ENCODE measurements around the gene EHMT1.
"Not testable (repeated sequence)": the region's sequence is repeated elsewhere in the genome, so short reads cannot be mapped to it uniquely, and the experiment has no call there.

EHMT1 gene

GRCh38 chr9:137709411-137710101 lies 90.8 kb downstream of the EHMT1 start:
- no peak overlapping the region for H3K27ac Mint-ChIP-seq
- no peaks in the 10 kb centered on the region for H3K9me3 Mint-ChIP-seq
- ATAC-seq (replicated peaks) (no peak), DNase-seq (no peak)
- no peak overlapping the region for H3K4me3 Mint-ChIP-seq
- H3K4me1 Mint-ChIP-seq (ENCODE audit: low read depth in 2 of 2), result peaks cover 42 to 46% of the 10 kb centered on the region in 2 donors
- no peaks in the 10 kb centered on the region for H3K27me3 Mint-ChIP-seq
- H3K36me3 Mint-ChIP-seq (ENCODE audit: insufficient read depth), result peaks cover 8% of the 10 kb centered on the region

- Mint-ChIP-seq H3K27ac (peak overlapping the region in 1 of 2 donors; percentile 12), H3K36me3 (ENCODE audit: insufficient read depth) (peaks cover 16% of the 10 kb centered on the region), H3K4me3 (no peak overlapping the region), H3K9me3 (peaks cover 0 to 3% of the 10 kb centered on the region in 2 donors), H3K4me1 (ENCODE audit: low read depth in 2 of 2) (peaks cover 41 to 43% of the 10 kb centered on the region in 2 donors), H3K27me3 (no peaks in the 10 kb centered on the region)
- DNase-seq, result no peak
- ATAC-seq (replicated peaks), result no peak
Observed at GRCh38 chr9:137710704-137711103, 91.9 kb downstream of the EHMT1 start.

- no peak for DNase-seq
- H3K4me1 Mint-ChIP-seq (ENCODE audit: low read depth in 2 of 2), result peaks cover 42 to 44% of the 10 kb centered on the region in 2 donors
- peaks cover 2 to 13% of the 10 kb centered on the region in 2 donors for H3K9me3 Mint-ChIP-seq
- ATAC-seq (replicated peaks), result no peak
- no peak overlapping the region for H3K4me3 Mint-ChIP-seq
- H3K27ac Mint-ChIP-seq, result peak overlapping the region in 1 of 2 donors; percentile 12
- H3K36me3 Mint-ChIP-seq (ENCODE audit: insufficient read depth), result peaks cover 24% of the 10 kb centered on the region
- H3K27me3 Mint-ChIP-seq, result no peaks in the 10 kb centered on the region
Observed at GRCh38 chr9:137711678-137712105, 92.9 kb downstream of the EHMT1 start.

GRCh38 chr9:137715321-137715720 lies 96.5 kb downstream of the EHMT1 start:
- Mint-ChIP-seq H3K4me1 (ENCODE audit: low read depth in 2 of 2) (peaks cover 23 to 30% of the 10 kb centered on the region in 2 donors), H3K27ac (peak overlapping the region; percentile 90 to 95), H3K36me3 (ENCODE audit: insufficient read depth) (peaks cover 54% of the 10 kb centered on the region), H3K4me3 (peak overlapping the region; percentile 58 to 63), H3K27me3 (no peaks in the 10 kb centered on the region), H3K9me3 (peaks cover 2 to 14% of the 10 kb centered on the region in 2 donors)
- ATAC-seq (replicated peaks) (peak; percentile 27), DNase-seq (no peak)

- Mint-ChIP-seq H3K36me3 (ENCODE audit: insufficient read depth) (peaks cover 58% of the 10 kb centered on the region), H3K4me1 (ENCODE audit: low read depth in 2 of 2) (peaks cover 23 to 30% of the 10 kb centered on the region in 2 donors), H3K4me3 (peak overlapping the region; percentile 58 to 63), H3K27ac (peak overlapping the region; percentile 90 to 95), H3K9me3 (peaks cover 2 to 14% of the 10 kb centered on the region in 2 donors)
- H3K27me3 Mint-ChIP-seq, result not testable (repeated sequence)
- ATAC-seq (replicated peaks) (peak; percentile 76), DNase-seq (peak in 2 of 3 experiments; percentile 12 to 23)
Observed at GRCh38 chr9:137715866-137716693, 97.3 kb downstream of the EHMT1 start.

- H3K4me3 Mint-ChIP-seq, result peak overlapping the region; percentile 33 to 54
- peaks cover 59% of the 10 kb centered on the region for H3K36me3 Mint-ChIP-seq (ENCODE audit: insufficient read depth)
- peaks cover 4 to 14% of the 10 kb centered on the region in 2 donors for H3K9me3 Mint-ChIP-seq
- H3K4me1 Mint-ChIP-seq (ENCODE audit: low read depth in 2 of 2), result peaks cover 25 to 30% of the 10 kb centered on the region in 2 donors
- ATAC-seq (replicated peaks), result no peak
- DNase-seq, result no peak
- peak overlapping the region; percentile 90 to 95 for H3K27ac Mint-ChIP-seq
- no peaks in the 10 kb centered on the region for H3K27me3 Mint-ChIP-seq
Observed at GRCh38 chr9:137716694-137717287, 98.0 kb downstream of the EHMT1 start.

GRCh38 chr9:137717776-137718327 lies 99.0 kb downstream of the EHMT1 start:
- Mint-ChIP-seq H3K27me3 (no peaks in the 10 kb centered on the region), H3K4me1 (ENCODE audit: low read depth in 2 of 2) (peaks cover 31 to 35% of the 10 kb centered on the region in 2 donors), H3K4me3 (no peak overlapping the region), H3K27ac (peak overlapping the region; percentile 41 to 90), H3K36me3 (ENCODE audit: insufficient read depth) (peaks cover 69% of the 10 kb centered on the region), H3K9me3 (peaks cover 4 to 14% of the 10 kb centered on the region in 2 donors)
- no peak for DNase-seq
- no peak for ATAC-seq (replicated peaks)

GRCh38 chr9:137719194-137719593 lies 100.4 kb downstream of the EHMT1 start:
- peak overlapping the region; percentile 29 to 72 for H3K27ac Mint-ChIP-seq
- peaks cover 38 to 44% of the 10 kb centered on the region in 2 donors for H3K4me1 Mint-ChIP-seq (ENCODE audit: low read depth in 2 of 2)
- no peaks in the 10 kb centered on the region for H3K27me3 Mint-ChIP-seq
- ATAC-seq (replicated peaks) (no peak), DNase-seq (no peak)
- H3K9me3 Mint-ChIP-seq, result peaks cover 8 to 14% of the 10 kb centered on the region in 2 donors
- peaks cover 78% of the 10 kb centered on the region for H3K36me3 Mint-ChIP-seq (ENCODE audit: insufficient read depth)
- H3K4me3 Mint-ChIP-seq, result no peak overlapping the region

GRCh38 chr9:137720571-137721110 lies 101.8 kb downstream of the EHMT1 start:
- peaks cover 14 to 18% of the 10 kb centered on the region in 2 donors for H3K9me3 Mint-ChIP-seq
- peak overlapping the region in 1 of 2 donors; percentile 91 for H3K27ac Mint-ChIP-seq
- DNase-seq (no peak), ATAC-seq (replicated peaks) (no peak)
- H3K4me3 Mint-ChIP-seq, result no peak overlapping the region
- peaks cover 71% of the 10 kb centered on the region for H3K36me3 Mint-ChIP-seq (ENCODE audit: insufficient read depth)
- peaks cover 40 to 48% of the 10 kb centered on the region in 2 donors for H3K4me1 Mint-ChIP-seq (ENCODE audit: low read depth in 2 of 2)
- no peaks in the 10 kb centered on the region for H3K27me3 Mint-ChIP-seq

GRCh38 chr9:137721479-137721878 lies 102.7 kb downstream of the EHMT1 start:
- DNase-seq (no peak), ATAC-seq (replicated peaks) (no peak)
- H3K9me3 Mint-ChIP-seq, result peaks cover 10 to 12% of the 10 kb centered on the region in 2 donors
- H3K36me3 Mint-ChIP-seq (ENCODE audit: insufficient read depth), result peaks cover 64% of the 10 kb centered on the region
- peak overlapping the region; percentile 35 to 56 for H3K4me3 Mint-ChIP-seq
- H3K27ac Mint-ChIP-seq, result peak overlapping the region; percentile 81 to 91
- H3K4me1 Mint-ChIP-seq (ENCODE audit: low read depth in 2 of 2), result peaks cover 37 to 53% of the 10 kb centered on the region in 2 donors
- H3K27me3 Mint-ChIP-seq, result no peaks in the 10 kb centered on the region

- Mint-ChIP-seq H3K4me1 (ENCODE audit: low read depth in 2 of 2) (peaks cover 34 to 57% of the 10 kb centered on the region in 2 donors), H3K4me3 (peak overlapping the region; percentile 35 to 56), H3K36me3 (ENCODE audit: insufficient read depth) (peaks cover 60% of the 10 kb centered on the region), H3K9me3 (peaks cover 6 to 12% of the 10 kb centered on the region in 2 donors), H3K27me3 (no peaks in the 10 kb centered on the region), H3K27ac (peak overlapping the region; percentile 81 to 91)
- no peak for DNase-seq
- no peak for ATAC-seq (replicated peaks)
Observed at GRCh38 chr9:137721899-137722298, 103.1 kb downstream of the EHMT1 start.

GRCh38 chr9:137722481-137722880 lies 103.7 kb downstream of the EHMT1 start:
- Mint-ChIP-seq H3K27ac (peak overlapping the region; percentile 81 to 91), H3K4me1 (ENCODE audit: low read depth in 2 of 2) (peaks cover 36 to 63% of the 10 kb centered on the region in 2 donors), H3K36me3 (ENCODE audit: insufficient read depth) (peaks cover 54% of the 10 kb centered on the region), H3K27me3 (no peaks in the 10 kb centered on the region), H3K4me3 (peak overlapping the region; percentile 35 to 56), H3K9me3 (peaks cover 6 to 12% of the 10 kb centered on the region in 2 donors)
- ATAC-seq (replicated peaks) (peak; percentile 64), DNase-seq (no peak)
